ENCODE results near the gene SLC25A34. TPM values are rescaled to one million over a fixed set of nuclear protein-coding genes. Genes with fewer than 3 reads are reported as not detected.

SLC25A34 gene
- total RNA-seq, 2 experiments from 2014 or later = 0.56 to 0.81 TPM

- ATAC-seq (no peak), DNase-seq (peak; percentile 7)
- intact Hi-C loops (cut with micrococcal nuclease) = no loop called here
- Mint-ChIP-seq H3K4me1 (ENCODE audit: low read depth) (peaks cover 10% of the 10 kb centered on the region), H3K27me3 (peaks cover 31% of the 10 kb centered on the region), H3K27ac (no peak overlapping the region), H3K9me3 (no peaks in the 10 kb centered on the region), H3K4me3 (no peak overlapping the region), H3K36me3 (ENCODE audit: low read depth) (no peaks in the 10 kb centered on the region)
- POLR2A ChIA-PET = no interaction called here
- CTCF ChIA-PET = interaction anchor here (0.5 to 1.6 kb wide), 3 partner anchors 14 to 146 kb away, joined by 3 to 4 read pairs (median 4); no protein-coding TSS in a partner anchor
- TF ChIP-seq CTCF (IDR thresholded peaks at IDR 0.05) = no peak
Observed at GRCh38 chr1:15755646-15756040, 19.6 kb downstream of the SLC25A34 start.

- H3K36me3 Mint-ChIP-seq (ENCODE audit: low read depth) = no peaks in the 10 kb centered on the region
- H3K27ac Mint-ChIP-seq = no peak overlapping the region
- DNase-seq = peak; percentile 11
- ChIA-PET POLR2A (interaction anchor here (1.1 kb wide), 1 partner anchor 191 kb away, joined by 4 read pairs; no protein-coding TSS in a partner anchor), CTCF (interaction anchor here (0.8 to 1.6 kb wide), 2 partner anchors 15 to 59 kb away, joined by 3 to 4 read pairs; no protein-coding TSS in a partner anchor)
- H3K9me3 Mint-ChIP-seq = no peaks in the 10 kb centered on the region
- no peak overlapping the region for H3K4me3 Mint-ChIP-seq
- peaks cover 10% of the 10 kb centered on the region for H3K4me1 Mint-ChIP-seq (ENCODE audit: low read depth)
- TF ChIP-seq CTCF (IDR thresholded peaks at IDR 0.05) = no peak
- no peak for ATAC-seq
- intact Hi-C loops (cut with micrococcal nuclease) = no loop called here
- H3K27me3 Mint-ChIP-seq = peaks cover 39% of the 10 kb centered on the region
Observed at GRCh38 chr1:15756143-15757015, 20.3 kb downstream of the SLC25A34 start.

GRCh38 chr1:15757016-15757543 is 21.0 kb downstream of the SLC25A34 start:
- intact Hi-C loops (cut with micrococcal nuclease) = no loop called here

GRCh38 chr1:15757575-15758342 is 21.7 kb downstream of the SLC25A34 start:
- peaks cover 46% of the 10 kb centered on the region for H3K27me3 Mint-ChIP-seq

More at GRCh38 chr1:15757016-15757543, 21.0 kb downstream of the SLC25A34 start:
- ChIA-PET POLR2A (interaction anchor here (1.1 kb wide), 1 partner anchor 191 kb away, joined by 4 read pairs; no protein-coding TSS in a partner anchor), CTCF (interaction anchor here (0.6 to 1.6 kb wide), 3 partner anchors 16 to 168 kb away, joined by 3 to 4 read pairs (median 3); no protein-coding TSS in a partner anchor)
- H3K27ac Mint-ChIP-seq = no peak overlapping the region
- no peaks in the 10 kb centered on the region for H3K9me3 Mint-ChIP-seq
- peaks cover 41% of the 10 kb centered on the region for H3K27me3 Mint-ChIP-seq
- H3K36me3 Mint-ChIP-seq (ENCODE audit: low read depth) = no peaks in the 10 kb centered on the region
- H3K4me1 Mint-ChIP-seq (ENCODE audit: low read depth) = peaks cover 10% of the 10 kb centered on the region
- no peak for TF ChIP-seq CTCF (IDR thresholded peaks at IDR 0.05)
- ATAC-seq (no peak), DNase-seq (no peak)
- H3K4me3 Mint-ChIP-seq = no peak overlapping the region

More at GRCh38 chr1:15757575-15758342, 21.7 kb downstream of the SLC25A34 start:
- intact Hi-C loops (cut with micrococcal nuclease) = no loop called here
- POLR2A ChIA-PET = no interaction called here
- ATAC-seq = no peak
- Mint-ChIP-seq H3K4me3 (no peak overlapping the region), H3K4me1 (ENCODE audit: low read depth) (peaks cover 10% of the 10 kb centered on the region), H3K27ac (no peak overlapping the region), H3K9me3 (no peaks in the 10 kb centered on the region), H3K36me3 (ENCODE audit: low read depth) (no peaks in the 10 kb centered on the region)
- CTCF ChIA-PET = interaction anchor here (0.6 kb wide), 1 partner anchor 169 kb away, joined by 3 read pairs; no protein-coding TSS in a partner anchor
- no peak for DNase-seq
- TF ChIP-seq CTCF (IDR thresholded peaks at IDR 0.05) = no peak
